Measurements from ENCODE around the gene LGALS4.
A peak's percentile ranks its signal among the peaks of the same experiment; 100 is the strongest.
"Not testable (repeated sequence)": the region's sequence is repeated elsewhere in the genome, so short reads cannot be mapped to it uniquely, and the experiment has no call there.

LGALS4 gene

DNA sequence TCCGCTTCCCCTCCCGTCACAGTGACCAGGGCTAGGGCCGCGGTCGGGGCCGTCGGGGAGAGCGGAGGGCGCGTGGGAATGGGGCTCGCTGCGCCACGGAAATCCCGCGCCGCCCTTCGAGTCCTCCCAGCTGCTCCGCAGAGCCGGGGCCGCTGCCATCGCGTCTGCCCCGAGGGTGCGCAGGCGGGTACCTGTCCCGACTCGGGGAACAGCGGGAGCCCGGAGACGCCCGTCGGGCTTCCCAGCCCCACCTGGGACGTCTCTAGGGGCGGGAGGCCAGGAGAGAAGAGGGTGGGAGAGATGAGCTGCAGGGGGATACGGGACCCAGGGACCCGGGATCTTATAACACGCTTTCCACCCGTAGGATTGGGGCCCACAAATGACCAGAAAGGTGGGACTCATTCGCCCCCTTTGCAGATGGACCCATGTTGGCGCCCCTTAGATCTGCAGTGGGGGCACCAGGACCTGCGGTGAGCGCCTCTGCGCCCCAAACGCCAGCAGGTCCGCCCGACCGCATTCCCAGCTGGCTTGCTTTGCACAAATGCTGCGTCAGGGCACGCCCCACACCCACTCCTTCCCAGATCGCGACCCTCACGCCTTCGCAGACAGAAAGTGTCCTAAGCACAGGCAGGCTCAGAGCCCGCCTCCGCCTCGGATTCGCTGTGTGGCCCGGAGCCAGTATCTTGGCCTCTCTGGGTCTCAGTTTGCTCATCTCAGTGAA, 42.4 kb downstream of the LGALS4 start:
- not testable (repeated sequence) for DNase-seq (ENCODE audit: low spot score)

DNA sequence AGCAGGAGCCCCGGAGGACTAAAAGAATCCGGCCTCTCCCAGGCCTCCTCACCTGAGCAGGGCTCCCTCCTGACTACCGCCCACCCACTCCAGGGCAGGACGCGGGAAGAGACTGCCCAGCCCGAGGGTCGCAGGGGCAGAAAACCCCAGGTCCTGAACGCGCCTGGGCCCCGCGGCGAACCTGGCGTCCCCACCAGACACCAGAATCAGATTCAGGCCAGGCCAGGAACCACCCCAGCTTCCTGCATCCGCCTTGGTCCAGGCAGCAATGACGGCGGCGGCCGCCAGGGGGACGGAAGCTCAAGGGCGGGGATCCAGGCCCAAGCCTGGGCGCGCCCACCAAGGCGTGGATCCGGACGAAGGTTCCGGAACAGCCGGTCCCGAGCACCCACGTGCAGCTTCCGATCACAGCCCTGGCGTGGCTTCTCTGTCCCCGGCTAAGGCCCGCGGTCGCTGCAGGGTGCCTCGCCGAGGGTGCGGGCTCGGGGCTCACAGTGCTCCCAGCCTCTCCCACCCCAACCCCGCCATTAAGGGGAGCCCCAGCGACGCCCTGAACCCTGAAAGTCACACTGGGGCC, 43.0 kb downstream of the LGALS4 start:
- peak; percentile 90 for DNase-seq (ENCODE audit: low spot score)

DNA sequence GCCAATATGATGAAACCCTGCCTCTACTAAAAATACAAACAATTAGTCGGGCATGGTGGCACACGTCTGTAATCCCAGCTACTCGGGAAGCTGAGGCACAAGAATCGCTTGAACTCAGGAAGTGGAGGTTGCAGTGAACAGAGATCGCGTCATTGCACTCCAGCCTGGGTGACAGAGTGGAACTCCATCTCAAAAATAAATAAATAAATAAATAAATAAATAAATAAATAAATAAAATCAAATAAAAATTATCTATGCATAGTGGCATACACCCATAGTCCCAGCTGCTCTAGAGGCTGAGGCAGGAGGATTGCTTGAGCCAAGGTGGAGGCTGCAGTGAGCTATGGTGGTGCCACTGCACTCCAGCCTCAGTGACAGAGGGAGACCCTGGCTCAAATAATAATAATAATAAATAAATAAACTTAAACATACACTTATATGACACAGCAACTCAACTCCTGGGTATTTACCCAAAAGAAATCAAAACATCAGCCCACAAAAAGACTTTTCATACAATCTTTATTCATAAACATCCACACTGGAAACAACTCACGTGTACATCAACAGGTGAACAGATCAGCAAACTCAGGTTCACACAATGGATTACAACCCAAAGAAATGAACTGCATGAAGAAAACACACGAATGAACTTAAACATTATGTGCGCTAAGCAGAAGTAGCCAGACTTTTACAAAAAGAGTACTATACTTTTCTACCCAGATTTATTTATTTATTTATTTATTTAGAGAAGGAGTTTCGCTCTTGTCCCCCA, 46.3 kb downstream of the LGALS4 start:
- DNase-seq (ENCODE audit: low spot score): no peak

DNA sequence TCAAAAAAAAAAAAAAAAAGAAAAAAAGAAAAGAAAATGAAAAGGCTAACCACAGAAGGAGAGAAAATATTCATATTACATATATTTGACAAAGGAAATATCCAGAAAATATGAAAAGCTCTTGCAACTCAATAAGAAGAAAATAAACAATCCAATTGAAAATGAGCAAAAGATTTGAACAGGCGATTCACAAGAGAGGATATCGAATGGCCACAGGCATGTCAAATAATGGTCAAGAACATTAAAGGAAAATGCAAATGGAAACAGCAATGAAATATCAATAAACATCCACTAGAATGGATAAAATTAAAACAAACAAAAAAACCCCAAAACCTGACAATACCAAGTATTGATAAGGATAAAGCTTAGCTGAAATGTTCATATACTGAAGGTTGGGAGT, 47.5 kb downstream of the LGALS4 start:
- DNase-seq (ENCODE audit: low spot score): no peak

DNA sequence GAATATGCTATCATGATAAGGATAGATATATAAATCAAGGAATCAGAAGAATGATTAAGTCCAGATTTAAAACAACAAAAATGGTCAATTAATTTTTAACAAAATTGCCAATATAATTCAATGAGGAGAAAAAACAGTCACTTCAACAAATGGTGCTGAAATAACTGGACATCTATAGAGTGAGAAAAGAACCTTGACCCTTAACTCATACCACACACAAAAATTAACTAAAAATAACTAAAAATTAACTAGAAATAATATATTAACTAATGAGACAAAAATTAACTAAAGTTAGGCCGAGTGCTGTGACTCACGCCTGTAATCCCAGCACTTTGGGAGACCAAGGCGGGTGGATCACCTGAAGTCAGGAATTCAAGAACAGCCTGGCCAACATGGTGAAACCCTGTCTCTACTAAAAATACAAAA, 48.9 kb downstream of the LGALS4 start:
- no peak for DNase-seq (ENCODE audit: low spot score)

DNA sequence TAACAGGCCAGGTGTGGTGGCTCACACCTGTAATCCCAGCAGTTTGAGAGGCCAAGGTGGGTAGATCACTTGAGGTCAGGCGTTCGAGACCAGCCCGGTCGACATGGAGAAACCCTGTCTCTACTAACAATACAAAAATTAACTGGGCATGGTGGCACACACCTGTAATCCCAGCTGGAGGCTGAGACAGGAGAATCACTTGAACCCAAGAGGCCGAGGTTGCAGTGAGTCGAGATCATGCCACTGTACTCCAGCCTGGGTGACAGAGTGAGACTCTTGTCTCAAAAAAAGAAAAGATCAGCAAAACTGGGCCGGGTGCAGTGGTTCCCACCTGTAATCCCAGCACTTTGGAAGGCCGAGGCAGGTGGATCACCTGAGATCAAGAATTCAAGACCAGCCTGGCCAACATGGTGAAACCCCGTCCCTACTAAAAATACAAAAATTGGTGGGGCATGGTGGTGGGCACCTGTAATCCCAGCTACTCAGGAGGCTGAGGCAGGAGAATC, 50.8 kb downstream of the LGALS4 start:
- DNase-seq (ENCODE audit: low spot score): not testable (repeated sequence)

DNA sequence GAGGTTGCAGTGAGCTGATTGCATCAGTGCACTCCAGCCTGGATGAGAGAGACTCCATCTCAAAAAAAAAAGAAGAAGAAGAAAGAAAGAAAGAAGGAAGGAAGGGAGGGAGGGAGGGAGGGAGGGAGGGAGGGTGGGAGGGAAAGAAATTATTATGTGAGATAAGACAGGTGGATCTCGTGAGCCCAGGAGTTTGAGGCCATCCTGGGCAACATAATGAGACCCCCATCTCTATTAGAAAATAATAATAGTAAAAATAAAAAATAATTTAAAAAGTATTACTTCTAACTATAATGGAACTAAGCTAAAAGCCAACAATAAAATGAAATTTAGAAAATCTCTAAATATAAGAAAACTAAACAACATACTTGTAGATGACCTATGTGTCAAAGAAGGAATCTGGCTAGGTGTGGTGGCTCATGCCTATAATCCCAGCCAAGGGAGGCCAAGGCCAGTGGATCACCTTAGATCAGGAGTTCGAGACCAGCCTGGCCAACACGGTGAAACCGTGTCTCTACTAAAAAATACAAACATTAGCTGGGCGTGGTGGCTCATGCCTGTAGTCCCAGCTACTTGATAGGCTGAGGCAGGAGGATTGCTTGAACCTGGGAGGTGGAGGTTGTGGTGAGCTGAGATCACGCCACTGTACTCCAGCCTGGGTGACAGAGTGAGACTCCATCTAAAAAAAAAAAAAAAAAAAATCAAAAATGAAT, 51.8 kb downstream of the LGALS4 start:
- DNase-seq (ENCODE audit: low spot score): not testable (repeated sequence)

DNA sequence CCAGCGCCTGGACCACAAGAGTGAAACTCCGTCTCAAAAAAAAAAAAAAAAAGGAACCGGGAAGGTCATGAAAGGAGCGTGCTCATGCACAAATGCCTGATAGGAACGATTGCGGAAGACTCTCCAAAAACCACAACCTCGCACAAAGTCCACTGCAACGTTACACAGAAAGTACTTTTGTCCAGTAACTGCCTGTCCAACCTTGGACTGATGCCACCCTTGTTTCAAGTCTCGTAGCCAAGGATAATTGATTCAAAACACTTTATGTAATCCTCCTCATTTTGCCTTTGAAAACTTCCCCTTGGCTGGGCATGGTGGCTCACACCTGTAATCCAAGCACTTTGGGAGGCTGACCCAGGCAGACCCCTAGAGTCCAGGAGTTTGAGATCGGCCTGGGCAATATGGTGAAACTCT, 53.1 kb downstream of the LGALS4 start:
- no peak for DNase-seq (ENCODE audit: low spot score)

DNA sequence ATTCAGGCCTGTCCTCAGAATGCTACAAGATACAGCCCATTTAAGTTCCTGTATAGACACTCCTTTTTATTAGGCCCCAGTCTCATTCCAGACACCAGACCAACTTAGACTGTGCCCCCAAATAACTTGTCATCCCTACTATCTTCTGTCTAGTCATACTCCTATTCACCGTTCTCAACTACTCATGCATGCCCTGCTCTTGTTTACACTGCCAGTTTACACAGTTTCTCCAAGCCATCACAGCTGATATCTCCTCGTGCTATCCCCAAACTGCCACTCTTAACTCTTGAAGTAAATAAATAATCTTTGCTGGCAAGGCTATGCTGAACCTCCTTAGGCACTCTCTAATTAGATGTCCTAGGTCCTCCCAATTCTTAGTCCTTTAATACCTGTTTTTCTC, 58.5 kb downstream of the LGALS4 start:
- DNase-seq (ENCODE audit: low spot score): not testable (repeated sequence)

DNA sequence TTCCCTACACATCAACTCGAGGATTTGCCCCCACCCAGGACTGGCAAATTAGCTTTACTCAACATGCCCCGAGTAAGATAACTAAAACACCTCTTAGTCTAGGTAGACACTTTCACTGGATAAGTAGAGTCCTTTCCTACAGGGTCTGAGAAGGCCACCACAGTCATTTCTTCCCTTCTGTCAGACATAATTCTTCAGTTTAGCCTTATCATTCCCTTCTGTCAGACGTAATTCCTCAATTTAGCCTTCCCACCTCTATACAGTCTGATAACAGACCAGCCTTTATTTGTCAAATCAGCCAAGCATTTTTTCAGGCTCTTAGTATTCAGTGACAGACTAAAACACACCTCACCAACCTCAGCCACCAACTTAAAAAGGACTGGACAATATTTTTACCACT, 59.0 kb downstream of the LGALS4 start:
- not testable (repeated sequence) for DNase-seq (ENCODE audit: low spot score)

Measured in activated CD4-positive, alpha-beta T cell treated with anti-CD3 and anti-CD28 coated beads, Interleukin-2, Interleukin-4, amounts not matched to agents 100 ng/mL and 50 ng/mL, durations not matched to agents 16 hours and 8 hours (primary cell).